Endothelial cell of umbilical vein (primary cell): Measurements from ENCODE around the gene ZBTB43. TPM values are rescaled to one million over a fixed set of nuclear protein-coding genes. Genes with fewer than 3 reads are reported as not detected.

Experiments
- BruUV-seq: library from RNA; stranded (reverse); fragments of 400-500 nt; replicated peaks from 2 replicates; lab custom pipeline; 2021; lab: Mats Ljungman, UMichigan
- CTCF ChIA-PET: fragments of 300-600, 350-600 bp; sonication (Branson Sonifier 250); formaldehyde crosslinking; loops from one replicate; lab custom pipeline; 2021; ENCODE audit warnings: antibody characterized with exemption, inconsistent platforms; lab: Charles Lee
- POLR2A ChIA-PET: fragments of 300-600, 350-600 bp; sonication (Branson Sonifier 250); formaldehyde crosslinking; loops from one replicate; lab custom pipeline; 2021; ENCODE audit warnings: antibody characterized with exemption, inconsistent platforms; lab: Charles Lee
- DNase-seq: peaks from one replicate; pipeline ENCODE4 v3.0.0-alpha.2; 2011; ENCODE audit warnings: low read depth, low spot score
- FAIRE-seq: peaks from 2 replicates; lab custom pipeline; 2011; peaks lifted over from hg19 to GRCh38; lab: Jason Lieb, UNC
- H2AFZ ChIP-seq: 2 replicates; pipeline ENCODE4 v1.6.0; 2012; ENCODE audit warnings: low read depth, low read length, control low read depth, inconsistent platforms
- H3K27ac ChIP-seq: 2 replicates; pipeline ENCODE4 v1.5.1; 2011; ENCODE audit warnings: low read depth, mild to moderate bottlenecking, control low read depth, low read length, moderate library complexity; ENCODE audit not compliant: insufficient read depth
- H3K27me3 ChIP-seq, 2 experiments: 2 replicates each; pipeline versions ENCODE4 v1.6.0 to v1.6.1; 2011; ENCODE audit warnings: low read length in 2 of 2, mixed read lengths in 1 of 2; ENCODE audit not compliant: control insufficient read depth in 2 of 2, insufficient read depth in 2 of 2
- H3K36me3 ChIP-seq, 2 experiments: 2 replicates in 1 of 2; 3 replicates in 1 of 2; pipeline ENCODE4 v1.5.1; 2011; ENCODE audit warnings: low read length in 2 of 2, mild to moderate bottlenecking in 1 of 2, moderate library complexity in 1 of 2; ENCODE audit not compliant: control insufficient read depth in 2 of 2, insufficient read depth in 2 of 2; ENCODE audit errors: extremely low read depth in 1 of 2
- H3K4me1 ChIP-seq: 3 replicates; pipeline ENCODE4 v1.5.1; 2011; ENCODE audit warnings: mild to moderate bottlenecking, low read length; ENCODE audit not compliant: control insufficient read depth, insufficient read depth; ENCODE audit errors: extremely low read depth
- H3K4me2 ChIP-seq: 2 replicates; pipeline ENCODE4 v1.6.1; 2011; ENCODE audit warnings: low read length, control low read depth, mixed read lengths; ENCODE audit not compliant: insufficient read depth
- H3K4me3 ChIP-seq, 3 experiments: fragments of 200-600 bp in 1 of 3; sonication (generic), shearing (Covaris generic) in 1 of 3; replicated peaks in 1 of 3; 2 replicates each; pipeline ENCODE4 v1.5.1; 2011 to 2016; ENCODE audit warnings: control low read depth in 3 of 3, low read length in 3 of 3, mild to moderate bottlenecking in 2 of 3, inconsistent platforms in 1 of 3, low read depth in 1 of 3, moderate library complexity in 1 of 3; ENCODE audit not compliant: insufficient read depth in 1 of 3
- H3K79me2 ChIP-seq: 2 replicates; pipeline ENCODE4 v1.6.0; 2012; ENCODE audit warnings: low read length, inconsistent platforms; ENCODE audit not compliant: control insufficient read depth, insufficient read depth
- H3K9ac ChIP-seq: replicated peaks from 2 replicates; pipeline ENCODE3; 2011; ENCODE audit warnings: low read length, control low read depth; ENCODE audit not compliant: insufficient read depth; ENCODE audit errors: extremely low read depth
- H3K9me1 ChIP-seq: replicated peaks from 3 replicates; pipeline ENCODE4 v1.6.0; 2011; ENCODE audit warnings: mild to moderate bottlenecking, low read length; ENCODE audit not compliant: control insufficient read depth, insufficient read depth; ENCODE audit errors: extremely low read depth
- H3K9me3 ChIP-seq: replicated peaks from 2 replicates; pipeline ENCODE4 v1.5.1; 2012; ENCODE audit warnings: low read length, inconsistent platforms; ENCODE audit not compliant: control insufficient read depth, insufficient read depth
- H4K20me1 ChIP-seq: replicated peaks from 2 replicates; pipeline ENCODE3; 2011; ENCODE audit warnings: mild to moderate bottlenecking, low read length; ENCODE audit not compliant: control insufficient read depth, insufficient read depth; ENCODE audit errors: extremely low read depth
- CTCF ChIP-seq, 2 donors: IDR thresholded peaks; 1 replicate in 1 of 2; 2 replicates in 1 of 2; pipeline ENCODE4 v1.5.1; 2011; ENCODE audit warnings: low read length in 2 of 2, mild to moderate bottlenecking in 2 of 2, moderate library complexity in 2 of 2, control low read depth in 1 of 2, inconsistent platforms in 1 of 2, low read depth in 1 of 2; ENCODE audit not compliant: insufficient read depth in 1 of 2; ENCODE audit errors: extremely low read depth in 1 of 2
- EZH2 ChIP-seq: IDR thresholded peaks from 2 replicates; pipeline ENCODE4 v1.6.1; 2012; ENCODE audit warnings: borderline replicate concordance, low read depth, mild to moderate bottlenecking, moderate library complexity, low read length, inconsistent platforms; ENCODE audit not compliant: severe bottlenecking
- FOS ChIP-seq: IDR thresholded peaks from 2 replicates; pipeline ENCODE4 v1.6.1; 2011; ENCODE audit warnings: mild to moderate bottlenecking, low read length, moderate library complexity, borderline replicate concordance; ENCODE audit not compliant: insufficient read depth
- GATA2 ChIP-seq: IDR thresholded peaks from 2 replicates; pipeline ENCODE4 v1.7.0; 2011; ENCODE audit warnings: low read depth, mild to moderate bottlenecking, moderate library complexity, mixed read lengths, low read length; ENCODE audit not compliant: insufficient read length, insufficient read depth
- JUN ChIP-seq: IDR thresholded peaks from 2 replicates; pipeline ENCODE4 v1.6.1; 2011; ENCODE audit warnings: borderline replicate concordance, low read depth; ENCODE audit not compliant: insufficient read length, insufficient read depth
- MAX ChIP-seq: IDR thresholded peaks from 2 replicates; pipeline ENCODE4 v1.6.1; 2011; ENCODE audit not compliant: insufficient read depth, insufficient read length
- MYC ChIP-seq: IDR thresholded peaks from one replicate; pipeline ENCODE4 v1.6.1; 2011; ENCODE audit warnings: mild to moderate bottlenecking, low read depth, low read length
- POLR2A ChIP-seq: IDR thresholded peaks from 2 replicates; pipeline ENCODE4 v1.6.1; 2012; ENCODE audit warnings: low read depth, mild to moderate bottlenecking, control low read depth, low read length
- POLR2AphosphoS5 ChIP-seq: IDR thresholded peaks from 2 replicates; pipeline ENCODE4 v1.6.1; 2012; ENCODE audit warnings: low read depth, mild to moderate bottlenecking, control low read depth, low read length, moderate library complexity; ENCODE audit not compliant: insufficient read depth
- dilution Hi-C: fragments of 300-500 bp; cut with MboI; formaldehyde crosslinking; loops from one replicate; pipeline ENCODE4 v1.15.0; 2019; ENCODE audit warnings: low sequenced_read_pairs; ENCODE audit not compliant: extremely low pct_ligation_motif_present
- intact Hi-C: fragments of 100-400 bp; cut with micrococcal nuclease; formaldehyde crosslinking; loops from one replicate; pipeline ENCODE4 v1.10.0; 2022
- polyA plus RNA-seq, 4 experiments: library from polyadenylated mRNA; depleted of rRNA in 3 of 4; stranded (reverse) in 3 of 4; unstranded in 1 of 4; fragments of >200 nt; gene quantifications; 2 replicates each; pipeline versions ENCODE4 v1.2.1 to v1.2.3, GENCODE V29; 2011 to 2012; ENCODE audit warnings: missing spikeins in 1 of 4
- total RNA-seq: library from RNA; stranded (reverse); gene quantifications from 2 replicates; pipeline ENCODE4 v1.2.3, GENCODE V29; 2021

ZBTB43 gene
- total and polyA plus RNA-seq, 2 donors (not counting 3 experiments of a cell fraction or from before 2014, with no cell fraction given) = 3.2 to 9.0 TPM

GRCh38 chr9:126818482-126818881 is 13.6 kb downstream of the ZBTB43 start:
- intact Hi-C loops (no loop called here), dilution Hi-C loops (no loop called here)
- Histone ChIP-seq H3K4me1 (no peaks in the 10 kb centered on the region), H3K36me3 (peaks cover 0 to 5% of the 10 kb centered on the region in 2 experiments), H3K79me2 (peaks cover 57% of the 10 kb centered on the region), H3K4me3 (no peak overlapping the region), H3K9me1 (no peaks in the 10 kb centered on the region), H2AFZ (no peak overlapping the region), H3K4me2 (no peak overlapping the region), H4K20me1 (no peaks in the 10 kb centered on the region), H3K27ac (no peak overlapping the region), H3K9ac (no peak overlapping the region), H3K27me3 (no peaks in the 10 kb centered on the region), H3K9me3 (peaks cover 2% of the 10 kb centered on the region)
- no TSS peak for BruUV-seq
- TF ChIP-seq EZH2 = no peak
- no peak for TF ChIP-seq POLR2AphosphoS5
- TF ChIP-seq POLR2A = no peak
- no peak for TF ChIP-seq JUN
- TF ChIP-seq CTCF (IDR thresholded peaks at IDR 0.05; ENCODE audit: extremely low read depth in 1 of 2, insufficient read depth in 1 of 2, low read depth in 1 of 2, low read length in 2 of 2) = no peak
- TF ChIP-seq GATA2 = no peak
- TF ChIP-seq MYC = no peak
- no peak for TF ChIP-seq FOS
- no peak for TF ChIP-seq MAX
- ChIA-PET POLR2A (no interaction called here), CTCF (no interaction called here)
- DNase-seq = no peak
- FAIRE-seq = no peak
